HG02981 (cell line): ENCODE measurements around the gene DNAJB12.
"Not testable (repeated sequence)": the region's sequence is repeated elsewhere in the genome, so short reads cannot be mapped to it uniquely, and the experiment has no call there.

ENCODE experiments used
- ATAC-seq: cut with Tn5 transposase; IDR thresholded peaks from one replicate; pipeline ENCODE4 v1.9.1; 2021; ENCODE audit warnings: mild to moderate bottlenecking, moderate library complexity; ENCODE audit not compliant: unreplicated experiment

DNAJB12 gene

DNA sequence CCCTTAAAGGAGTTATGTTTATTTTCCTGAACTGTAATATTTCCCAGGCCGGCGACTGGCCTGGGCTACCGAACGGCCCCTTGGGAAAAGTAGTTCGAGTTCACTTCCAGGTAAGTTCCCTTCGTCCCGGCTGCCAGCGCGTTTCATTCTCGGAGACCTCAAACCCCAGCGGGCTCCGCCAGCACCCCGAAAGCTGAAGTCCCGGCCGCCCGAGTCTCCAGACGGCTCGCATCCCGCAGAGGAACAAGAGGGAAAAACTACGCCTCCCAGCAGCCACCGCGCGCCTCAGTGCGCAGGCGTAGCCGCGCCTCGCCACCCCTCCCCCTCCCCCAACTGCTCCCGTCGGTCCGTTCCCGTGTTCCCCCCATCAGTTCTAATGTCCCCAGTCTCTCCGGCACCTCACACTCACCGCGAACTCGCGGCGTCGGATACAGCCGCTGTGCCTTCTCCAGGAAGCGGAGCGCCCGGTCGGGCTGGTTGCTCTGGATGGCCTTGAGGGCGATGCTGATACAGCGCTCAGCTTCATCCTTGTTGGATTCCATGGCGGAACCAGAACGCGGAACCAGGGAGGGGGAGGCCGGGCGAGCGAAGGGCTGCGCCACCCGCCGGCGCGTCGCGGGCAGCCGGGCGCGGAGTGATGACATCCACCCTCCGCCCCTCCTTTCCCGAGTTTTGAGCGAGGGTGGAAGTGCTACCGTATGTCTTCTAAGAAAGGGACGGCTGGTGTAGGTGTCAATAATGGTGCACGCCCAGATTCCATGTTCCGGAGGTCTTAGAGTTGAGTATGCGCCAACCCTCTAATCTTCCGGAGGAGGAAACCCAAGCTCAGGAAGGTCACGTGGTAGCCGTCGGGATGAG lies at the start of gene DNAJB12:
TSS of gene DNAJB12 (minus strand) at position 564 of the 858 bp plus-strand sequence. CDS start at position 542, 22 bp downstream.
- peak; percentile 66 for ATAC-seq

GRCh38 chr10:72395581-72395980 lies 40.9 kb upstream of the DNAJB12 start:
- not testable (repeated sequence) for ATAC-seq

- no peak for ATAC-seq
Measured at GRCh38 chr10:72392571-72392970, 37.9 kb upstream of the DNAJB12 start.

DNA sequence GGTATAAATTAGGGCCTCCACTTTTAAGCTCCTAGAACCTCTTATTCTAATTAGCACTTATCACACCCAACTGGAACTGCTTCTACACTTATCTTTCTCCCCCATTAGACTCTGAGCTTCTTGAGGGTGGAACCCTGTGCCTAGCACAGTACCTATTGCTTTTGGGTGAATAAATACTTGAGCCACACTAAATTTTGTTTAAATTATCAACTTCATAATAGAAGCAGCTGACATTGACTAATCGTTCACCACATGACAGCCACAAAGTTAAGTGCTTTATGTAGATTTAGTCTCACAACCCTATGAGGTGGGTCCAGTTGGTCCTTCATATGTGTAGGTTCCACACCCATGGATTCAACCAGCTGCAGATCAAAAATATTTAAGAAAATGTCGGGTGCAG lies 36.0 kb upstream of the DNAJB12 start:
- no peak for ATAC-seq

DNA sequence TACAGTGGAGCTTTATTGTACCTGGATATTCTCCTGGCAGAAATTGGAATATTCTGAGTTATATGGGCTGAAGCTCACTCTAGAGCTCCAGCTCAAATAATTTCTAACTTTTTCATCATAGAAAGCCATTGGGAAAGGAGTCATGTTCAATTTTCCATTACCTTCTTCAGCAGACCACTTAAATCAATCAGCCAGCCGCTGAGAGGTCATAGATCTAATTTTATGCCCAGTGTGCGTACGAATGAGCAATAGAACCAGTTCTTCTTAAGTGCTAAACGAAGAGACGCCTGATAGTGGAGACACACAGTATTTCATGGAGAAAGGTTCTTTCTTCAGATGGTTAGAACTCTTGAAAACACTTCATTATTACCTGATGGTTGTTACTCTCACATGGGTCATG lies 35.0 kb upstream of the DNAJB12 start:
- no peak for ATAC-seq

- ATAC-seq: no peak
Measured at GRCh38 chr10:72389014-72389413, 34.3 kb upstream of the DNAJB12 start.

DNA sequence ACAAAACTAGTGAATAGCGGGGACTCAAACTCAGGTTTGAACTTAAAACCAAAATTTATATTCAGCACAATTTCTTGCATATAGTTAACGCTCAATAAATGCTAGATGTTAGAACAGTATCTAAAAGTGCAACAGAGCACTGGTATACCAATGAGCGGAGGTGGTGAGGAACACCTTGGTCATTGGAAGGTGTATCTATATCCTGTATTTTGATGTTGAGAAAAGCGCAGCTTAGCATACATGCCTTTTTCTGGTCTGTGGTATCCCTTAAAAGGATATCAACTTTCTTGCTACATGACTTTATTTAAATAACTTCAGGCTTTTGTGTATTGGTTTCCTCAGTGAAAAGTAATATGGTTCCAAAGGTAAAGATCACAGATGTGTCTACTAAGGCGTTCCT lies 33.3 kb upstream of the DNAJB12 start:
- no peak for ATAC-seq

- no peak for ATAC-seq
Measured at GRCh38 chr10:72386916-72387586, 32.3 kb upstream of the DNAJB12 start.

GRCh38 chr10:72385724-72386123 lies 31.0 kb upstream of the DNAJB12 start:
- no peak for ATAC-seq

GRCh38 chr10:72384982-72385381 lies 30.3 kb upstream of the DNAJB12 start:
- ATAC-seq: not testable (repeated sequence)

GRCh38 chr10:72379776-72380175 lies 25.1 kb upstream of the DNAJB12 start:
- ATAC-seq: no peak

GRCh38 chr10:72379062-72379461 lies 24.3 kb upstream of the DNAJB12 start:
- ATAC-seq: no peak

DNA sequence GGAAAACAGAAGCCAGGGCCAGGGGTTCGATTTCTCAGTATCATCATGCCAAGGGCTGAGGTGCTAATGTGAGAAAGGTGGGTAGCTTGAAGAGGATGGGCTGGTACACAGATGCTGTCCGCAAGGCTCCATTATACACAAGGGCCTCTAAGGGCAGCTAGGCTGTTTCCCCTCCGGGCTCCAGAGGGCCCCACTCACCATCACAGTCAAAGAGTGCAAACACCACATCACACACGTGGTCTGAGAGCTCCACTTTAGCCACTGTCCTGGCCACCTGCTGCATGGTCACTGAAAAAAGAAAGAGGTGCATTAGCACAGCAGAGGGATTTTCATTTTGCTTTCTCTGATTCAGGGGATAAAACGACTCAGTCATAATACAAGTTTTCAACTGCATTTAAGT lies 20.9 kb upstream of the DNAJB12 start:
- no peak for ATAC-seq

DNA sequence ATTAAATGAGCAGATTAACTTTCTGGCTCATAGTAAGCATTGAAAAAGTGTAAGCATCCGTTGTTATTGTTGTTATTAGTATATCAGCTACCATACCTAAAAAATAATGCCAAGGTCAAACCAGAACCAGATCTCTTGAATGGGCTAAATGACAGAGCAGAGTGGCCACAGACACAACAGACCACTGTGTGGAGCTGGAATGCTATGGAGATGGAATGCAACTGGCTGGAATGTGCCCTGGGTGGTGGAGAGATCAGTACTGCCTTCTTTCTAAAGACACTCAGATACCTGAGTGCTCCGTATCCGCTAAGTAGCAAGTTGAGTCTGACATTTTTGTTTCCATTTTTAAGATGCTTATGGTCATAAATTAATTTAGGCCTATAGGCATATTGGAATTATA lies 20.5 kb upstream of the DNAJB12 start:
- no peak for ATAC-seq

DNA sequence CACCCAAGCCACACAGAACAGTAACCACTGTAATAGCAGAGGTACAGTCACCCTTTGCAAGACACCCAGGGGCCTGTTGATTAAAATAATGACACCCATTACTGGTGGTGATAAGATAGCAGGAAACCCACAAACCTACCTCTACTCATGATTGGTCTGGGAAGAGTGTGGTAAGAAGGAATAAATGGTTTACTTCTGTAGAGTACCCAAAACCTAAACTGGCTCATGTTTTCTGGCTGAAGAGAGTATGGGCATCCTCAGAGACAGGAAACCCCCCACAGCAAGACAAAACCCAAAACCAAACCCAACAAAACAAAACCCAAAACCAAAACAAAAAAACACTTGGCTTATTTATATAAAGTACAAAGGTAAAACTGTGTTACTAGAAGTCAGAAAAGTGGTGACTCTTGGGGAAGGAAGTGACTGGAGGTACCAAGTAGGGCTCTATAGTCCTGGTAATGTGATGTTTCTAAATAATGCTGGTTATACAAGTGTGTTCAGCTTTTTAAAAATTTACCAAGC lies 15.5 kb upstream of the DNAJB12 start:
- peak; percentile 51 for ATAC-seq

GRCh38 chr10:72367301-72367960 lies 12.7 kb upstream of the DNAJB12 start:
- ATAC-seq: no peak

- no peak for ATAC-seq
Measured at GRCh38 chr10:72365106-72365895, 10.6 kb upstream of the DNAJB12 start.

DNA sequence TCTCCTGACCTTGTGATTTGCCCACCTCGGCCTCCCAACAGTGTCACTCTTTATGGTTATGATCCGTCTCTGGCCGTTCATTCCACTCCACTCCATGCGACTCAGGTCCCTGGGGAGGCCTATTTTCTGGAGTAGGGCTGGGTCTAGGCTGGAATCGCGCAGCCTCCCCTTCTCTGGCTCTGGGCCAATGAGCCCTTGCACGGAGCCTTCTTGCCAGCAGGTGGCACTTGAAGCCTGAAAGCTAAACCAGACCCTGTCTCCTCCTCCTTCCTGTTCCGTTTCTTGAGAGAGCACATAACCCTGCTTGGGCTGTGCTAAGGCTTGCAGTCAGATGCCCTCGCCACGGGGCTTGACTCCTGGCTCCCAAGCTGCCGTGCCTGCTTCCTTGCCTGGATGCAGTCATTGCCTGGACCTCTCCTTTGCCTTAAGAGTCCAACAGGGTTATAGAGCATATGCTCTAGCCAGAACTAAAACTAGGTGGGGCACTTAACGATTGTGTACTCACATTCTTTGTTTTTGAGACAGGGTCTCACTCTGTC lies 9.6 kb upstream of the DNAJB12 start:
- ATAC-seq: peak; percentile 89

DNA sequence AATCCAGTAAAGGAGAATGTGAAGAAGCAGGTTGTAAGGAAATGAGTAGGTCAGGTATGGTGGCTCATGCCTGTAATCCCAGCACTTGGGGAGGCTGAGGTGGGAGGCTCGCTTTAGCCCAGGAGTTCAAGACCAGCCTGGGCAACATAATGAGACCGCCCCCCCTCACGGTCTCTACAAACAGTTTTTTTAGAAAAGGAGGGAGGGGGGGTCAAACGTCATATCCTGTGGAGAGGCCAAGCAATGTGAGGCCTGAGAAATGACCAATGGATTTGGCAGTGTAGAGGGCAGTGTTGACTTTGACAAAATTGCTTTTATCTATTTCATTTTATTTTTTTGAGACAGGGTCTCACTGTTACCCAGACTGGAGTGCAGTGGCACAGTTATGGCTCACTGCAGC lies 2.3 kb upstream of the DNAJB12 start:
- ATAC-seq: no peak

DNA sequence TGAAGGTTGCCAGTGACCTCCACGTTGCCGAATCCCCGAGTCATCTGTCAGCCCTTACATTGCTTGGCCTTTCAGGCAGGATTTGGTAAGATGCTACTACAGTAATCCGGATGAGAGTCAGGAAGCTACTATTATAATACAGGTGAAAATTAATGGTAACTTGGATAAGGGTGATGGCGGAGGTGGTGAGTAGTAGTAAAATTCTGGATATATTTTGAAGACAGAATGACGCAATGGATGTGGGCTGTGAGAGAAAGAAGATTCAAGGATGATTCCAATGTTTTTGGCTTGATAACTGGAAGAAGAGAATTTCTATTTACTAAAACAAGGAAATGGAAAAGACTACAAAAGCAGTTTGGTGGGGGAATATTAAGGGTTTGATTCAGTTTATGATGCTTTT lies 1.4 kb upstream of the DNAJB12 start:
- ATAC-seq: no peak

- no peak for ATAC-seq
Measured at GRCh38 chr10:72355214-72355555, 466 bp upstream of the DNAJB12 start.
